PC-3 (cell line): Measurements from ENCODE around the gene PLEKHA1.

ENCODE experiments used
- CTCF ChIP-seq: fragments of 300-600 bp; sonication (generic); conservative IDR thresholded peaks from 2 replicates; pipeline ENCODE4 v1.5.1; 2017; ENCODE audit warnings: antibody characterized with exemption, low read depth, mild to moderate bottlenecking, low read length
- EZH2 ChIP-seq: fragments of 300-600 bp; sonication (generic); IDR thresholded peaks from one replicate; pipeline ENCODE4 v1.6.1; 2017; ENCODE audit warnings: antibody characterized with exemption, mild to moderate bottlenecking, low read length; ENCODE audit not compliant: unreplicated experiment

GRCh38 chr10:122331615-122332446 is 42.7 kb upstream of the PLEKHA1 start:
- TF ChIP-seq CTCF = no peak
- no peak for TF ChIP-seq EZH2
